Astrocyte (in vitro differentiated cells and primary cell): Measurements from ENCODE around the gene CDK14. TPM values are rescaled to one million over a fixed set of nuclear protein-coding genes. Genes with fewer than 3 reads are reported as not detected.

Experiments
- DNase-seq: peaks from one replicate; pipeline ENCODE4 v3.0.0-alpha.2; 2010; ENCODE audit warnings: low read depth
- FAIRE-seq: peaks from 2 replicates; lab custom pipeline; 2011; peaks lifted over from hg19 to GRCh38; lab: Jason Lieb, UNC
- H2AFZ ChIP-seq: 2 replicates; pipeline ENCODE4 v1.6.0; 2012; ENCODE audit warnings: low read depth, low read length, inconsistent platforms
- H3K27ac ChIP-seq: 2 replicates; pipeline ENCODE4 v1.5.1; 2011; ENCODE audit warnings: low read depth, low read length, inconsistent platforms
- H3K27me3 ChIP-seq: 2 replicates; pipeline ENCODE4 v1.6.0; 2011; ENCODE audit warnings: low read length, inconsistent platforms; ENCODE audit not compliant: insufficient read depth
- H3K36me3 ChIP-seq: 2 replicates; pipeline ENCODE4 v1.5.1; 2011; ENCODE audit warnings: low read length, inconsistent platforms; ENCODE audit not compliant: insufficient read depth
- H3K4me1 ChIP-seq: 2 replicates; pipeline ENCODE4 v1.5.1; 2011; ENCODE audit warnings: low read length, inconsistent platforms; ENCODE audit not compliant: insufficient read depth
- H3K4me2 ChIP-seq: 2 replicates; pipeline ENCODE4 v1.6.0; 2012; ENCODE audit warnings: low read length, inconsistent platforms
- H3K4me3 ChIP-seq: 2 replicates; pipeline ENCODE4 v1.5.1; 2011; ENCODE audit warnings: low read depth, mild to moderate bottlenecking, low read length, inconsistent platforms; ENCODE audit not compliant: insufficient read depth
- H3K79me2 ChIP-seq: 2 replicates; pipeline ENCODE4 v1.6.0; 2012; ENCODE audit warnings: mild to moderate bottlenecking, low read length, inconsistent platforms; ENCODE audit not compliant: insufficient read depth
- H3K9ac ChIP-seq: 2 replicates; pipeline ENCODE4 v1.6.0; 2012; ENCODE audit warnings: mild to moderate bottlenecking, low read length, inconsistent platforms
- H3K9me3 ChIP-seq: 2 replicates; pipeline ENCODE4 v1.5.1; 2012; ENCODE audit warnings: low read depth, mild to moderate bottlenecking, low read length, inconsistent platforms; ENCODE audit not compliant: insufficient read depth
- H4K20me1 ChIP-seq: 2 replicates; pipeline ENCODE4 v1.6.0; 2012; ENCODE audit warnings: low read length, inconsistent platforms; ENCODE audit not compliant: insufficient read depth
- H3K27ac Mint-ChIP-seq: one replicate; pipeline ENCODE4 v1.8.0; 2021; ENCODE audit warnings: mild to moderate bottlenecking, mixed read lengths; ENCODE audit not compliant: unreplicated experiment
- H3K27me3 Mint-ChIP-seq: one replicate; pipeline ENCODE4 v1.8.0; 2021; ENCODE audit warnings: low read depth, mixed read lengths; ENCODE audit not compliant: unreplicated experiment
- H3K36me3 Mint-ChIP-seq: one replicate; pipeline ENCODE4 v1.8.0; 2021; ENCODE audit warnings: low read depth, mixed read lengths; ENCODE audit not compliant: unreplicated experiment
- H3K4me1 Mint-ChIP-seq: one replicate; pipeline ENCODE4 v1.8.0; 2021; ENCODE audit warnings: low read depth, mixed read lengths; ENCODE audit not compliant: unreplicated experiment
- H3K4me3 Mint-ChIP-seq: one replicate; pipeline ENCODE4 v1.8.0; 2021; ENCODE audit warnings: mild to moderate bottlenecking, moderate library complexity, mixed read lengths; ENCODE audit not compliant: unreplicated experiment
- H3K9me3 Mint-ChIP-seq: one replicate; pipeline ENCODE4 v1.8.0; 2021; ENCODE audit warnings: mild to moderate bottlenecking, mixed read lengths; ENCODE audit not compliant: unreplicated experiment
- EZH2 ChIP-seq: IDR thresholded peaks from 2 replicates; pipeline ENCODE4 v1.6.1; 2012; ENCODE audit warnings: mild to moderate bottlenecking, low read length, inconsistent platforms; ENCODE audit not compliant: insufficient read depth
- total RNA-seq: library from RNA; stranded (reverse); gene quantifications from 2 replicates; pipeline ENCODE4 v1.2.1, GENCODE V29; 2021
- TF ChIP-seq, protein P1 (sequence below): IDR thresholded peaks from 2 replicates; pipeline ENCODE4 v1.5.1; 2011; ENCODE audit warnings: low read depth, mild to moderate bottlenecking, inconsistent platforms, low read length, moderate library complexity; ENCODE audit not compliant: insufficient read depth

CDK14 gene
- total RNA-seq, 1 donor from 2014 or later = 30.2 TPM

DNA sequence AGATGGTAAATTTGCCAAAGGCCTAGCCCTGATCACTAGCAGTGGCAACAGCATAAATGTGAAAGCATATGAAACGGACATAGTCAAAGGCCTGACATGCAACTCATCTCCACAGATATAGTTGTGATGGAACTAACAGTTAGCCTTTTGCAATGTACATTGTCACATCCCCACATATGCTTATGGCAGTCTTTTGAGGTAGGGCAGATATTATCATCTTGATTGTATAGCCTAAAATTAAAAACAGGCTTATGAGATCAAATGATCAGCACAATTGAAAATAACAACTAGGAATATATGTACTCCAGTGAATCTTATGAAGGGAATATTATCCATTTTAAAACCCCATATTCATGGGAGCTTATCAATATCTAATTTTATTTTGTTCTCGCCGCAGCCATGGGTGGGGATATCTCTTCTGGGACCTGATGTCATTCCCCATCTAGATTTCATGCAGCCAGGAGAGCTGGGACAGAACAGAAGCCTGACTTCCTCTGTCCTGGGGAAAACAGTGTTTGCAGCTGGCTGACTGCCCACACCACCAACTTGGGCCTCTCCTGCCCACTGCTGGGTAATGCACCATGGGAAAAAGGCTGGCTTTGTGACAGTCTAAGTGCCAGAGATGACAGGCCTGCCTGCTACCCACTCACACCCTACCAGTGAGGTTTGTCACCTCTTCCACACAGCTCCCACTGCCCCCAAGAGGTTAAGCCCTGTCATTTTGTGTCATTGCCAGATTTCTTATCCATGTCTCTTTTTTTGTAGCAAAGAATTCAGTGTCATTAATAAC is 487.9 kb downstream of the CDK14 start:
- no peak overlapping the region for H3K9ac ChIP-seq
- H2AFZ ChIP-seq = no peak overlapping the region
- H3K27ac ChIP-seq = no peak overlapping the region
- H3K9me3 Mint-ChIP-seq = peaks cover 2% of the 10 kb centered on the region
- H3K4me1 Mint-ChIP-seq = peaks cover 43% of the 10 kb centered on the region
- no peak for TF ChIP-seq EZH2
- TF ChIP-seq, protein P1, sequence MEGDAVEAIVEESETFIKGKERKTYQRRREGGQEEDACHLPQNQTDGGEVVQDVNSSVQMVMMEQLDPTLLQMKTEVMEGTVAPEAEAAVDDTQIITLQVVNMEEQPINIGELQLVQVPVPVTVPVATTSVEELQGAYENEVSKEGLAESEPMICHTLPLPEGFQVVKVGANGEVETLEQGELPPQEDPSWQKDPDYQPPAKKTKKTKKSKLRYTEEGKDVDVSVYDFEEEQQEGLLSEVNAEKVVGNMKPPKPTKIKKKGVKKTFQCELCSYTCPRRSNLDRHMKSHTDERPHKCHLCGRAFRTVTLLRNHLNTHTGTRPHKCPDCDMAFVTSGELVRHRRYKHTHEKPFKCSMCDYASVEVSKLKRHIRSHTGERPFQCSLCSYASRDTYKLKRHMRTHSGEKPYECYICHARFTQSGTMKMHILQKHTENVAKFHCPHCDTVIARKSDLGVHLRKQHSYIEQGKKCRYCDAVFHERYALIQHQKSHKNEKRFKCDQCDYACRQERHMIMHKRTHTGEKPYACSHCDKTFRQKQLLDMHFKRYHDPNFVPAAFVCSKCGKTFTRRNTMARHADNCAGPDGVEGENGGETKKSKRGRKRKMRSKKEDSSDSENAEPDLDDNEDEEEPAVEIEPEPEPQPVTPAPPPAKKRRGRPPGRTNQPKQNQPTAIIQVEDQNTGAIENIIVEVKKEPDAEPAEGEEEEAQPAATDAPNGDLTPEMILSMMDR = no peak
- H3K27me3 ChIP-seq = no peaks in the 10 kb centered on the region
- no peaks in the 10 kb centered on the region for H4K20me1 ChIP-seq
- no peak overlapping the region for H3K4me2 ChIP-seq
- H3K4me1 ChIP-seq = peaks cover 16% of the 10 kb centered on the region
- no peaks in the 10 kb centered on the region for H3K36me3 Mint-ChIP-seq
- H3K9me3 ChIP-seq = no peaks in the 10 kb centered on the region
- peak overlapping the region; percentile 23 for H3K4me3 Mint-ChIP-seq
- H3K36me3 ChIP-seq = no peaks in the 10 kb centered on the region
- H3K27ac Mint-ChIP-seq = no peak overlapping the region
- H3K27me3 Mint-ChIP-seq = no peaks in the 10 kb centered on the region
- FAIRE-seq = no peak
- H3K4me3 ChIP-seq = no peak overlapping the region
- H3K79me2 ChIP-seq = no peaks in the 10 kb centered on the region
- no peak for DNase-seq

DNA sequence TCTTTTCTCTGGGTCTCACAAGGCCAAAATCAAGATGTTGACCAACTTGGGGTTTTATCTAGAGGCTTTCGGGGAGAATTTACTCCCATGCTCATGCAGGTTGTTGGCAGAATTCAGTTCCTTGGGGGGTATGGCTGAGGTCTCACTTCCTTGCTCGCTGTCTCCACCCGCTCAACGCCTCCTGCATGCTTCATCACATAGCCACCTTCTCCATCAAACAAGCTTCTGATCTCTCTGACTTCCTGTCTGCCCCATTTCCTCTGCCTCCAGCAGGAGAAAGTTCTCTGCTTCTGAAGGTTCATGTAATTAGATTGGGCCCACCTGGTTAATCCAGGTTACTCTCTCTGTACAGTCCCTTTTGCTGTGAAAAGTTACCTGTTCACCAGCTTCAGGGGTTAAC is 489.1 kb downstream of the CDK14 start:
- DNase-seq = no peak
- Histone ChIP-seq H3K79me2 (no peaks in the 10 kb centered on the region), H3K4me3 (no peak overlapping the region), H3K36me3 (no peaks in the 10 kb centered on the region), H2AFZ (no peak overlapping the region), H3K27me3 (no peaks in the 10 kb centered on the region), H4K20me1 (no peaks in the 10 kb centered on the region), H3K9me3 (no peaks in the 10 kb centered on the region), H3K4me2 (no peak overlapping the region), H3K4me1 (peaks cover 16% of the 10 kb centered on the region), H3K27ac (no peak overlapping the region), H3K9ac (no peak overlapping the region)
- H3K27me3 Mint-ChIP-seq = no peaks in the 10 kb centered on the region
- TF ChIP-seq EZH2 = no peak
- TF ChIP-seq, protein P1 = no peak
- H3K4me3 Mint-ChIP-seq = no peak overlapping the region
- H3K36me3 Mint-ChIP-seq = no peaks in the 10 kb centered on the region
- H3K9me3 Mint-ChIP-seq = peaks cover 2% of the 10 kb centered on the region
- peaks cover 34% of the 10 kb centered on the region for H3K4me1 Mint-ChIP-seq
- FAIRE-seq = no peak
- no peak overlapping the region for H3K27ac Mint-ChIP-seq

DNA sequence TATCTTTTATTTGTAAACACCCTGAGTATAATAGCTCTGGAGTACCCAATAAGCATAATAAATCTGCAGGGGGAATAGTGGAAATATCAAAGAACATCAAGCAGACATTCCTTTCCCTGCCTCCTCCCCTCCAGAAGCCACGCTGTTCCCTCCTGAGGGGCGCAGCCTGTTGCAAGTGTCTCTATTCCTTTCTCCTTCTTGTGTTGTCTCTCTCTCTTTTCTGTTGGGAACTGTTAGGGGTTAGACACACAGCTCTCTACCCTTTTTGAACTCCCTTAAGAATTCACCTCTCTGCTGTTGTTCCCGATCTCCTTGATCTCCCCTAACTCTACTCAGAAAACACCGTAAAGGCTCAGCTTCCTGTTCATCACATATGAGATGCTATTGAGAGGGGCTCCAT is 490.1 kb downstream of the CDK14 start:
- H3K9me3 Mint-ChIP-seq = peaks cover 2% of the 10 kb centered on the region
- no peak overlapping the region for H3K4me3 Mint-ChIP-seq
- no peaks in the 10 kb centered on the region for H3K27me3 ChIP-seq
- H3K27ac ChIP-seq = no peak overlapping the region
- DNase-seq (no peak), FAIRE-seq (no peak)
- H3K9ac ChIP-seq = no peak overlapping the region
- H2AFZ ChIP-seq = no peak overlapping the region
- H3K4me1 ChIP-seq = peaks cover 16% of the 10 kb centered on the region
- no peaks in the 10 kb centered on the region for H3K79me2 ChIP-seq
- no peak overlapping the region for H3K4me2 ChIP-seq
- no peaks in the 10 kb centered on the region for H3K36me3 Mint-ChIP-seq
- H3K9me3 ChIP-seq = no peaks in the 10 kb centered on the region
- TF ChIP-seq, protein P1 = no peak
- no peak for TF ChIP-seq EZH2
- H3K4me3 ChIP-seq = no peak overlapping the region
- peaks cover 29% of the 10 kb centered on the region for H3K4me1 Mint-ChIP-seq
- no peaks in the 10 kb centered on the region for H3K27me3 Mint-ChIP-seq
- H3K36me3 ChIP-seq = no peaks in the 10 kb centered on the region
- H4K20me1 ChIP-seq = no peaks in the 10 kb centered on the region
- no peak overlapping the region for H3K27ac Mint-ChIP-seq
